Right renal pelvis (tissue), 4 donors: ENCODE measurements around the gene KRT6C. TPM values are rescaled to one million over a fixed set of nuclear protein-coding genes. Genes with fewer than 3 reads are reported as not detected.
"Not testable (repeated sequence)": the region's sequence is repeated elsewhere in the genome, so short reads cannot be mapped to it uniquely, and the experiment has no call there.

Experiments
- DNase-seq, 4 donors: peaks; one replicate each; pipeline ENCODE4 v3.0.0-alpha.2; 2013; ENCODE audit warnings: low read depth in 4 of 4, low spot score in 3 of 4, missing footprints in 1 of 4
- polyA plus RNA-seq, 4 donors: library from polyadenylated mRNA; unstranded; fragments of 120-200 nt; gene quantifications; one replicate each; pipeline ENCODE4 v1.2.1, GENCODE V29; 2013; ENCODE audit not compliant: insufficient read length in 4 of 4

Gene KRT6C
- polyA plus RNA-seq, 4 donors = not detected

DNA sequence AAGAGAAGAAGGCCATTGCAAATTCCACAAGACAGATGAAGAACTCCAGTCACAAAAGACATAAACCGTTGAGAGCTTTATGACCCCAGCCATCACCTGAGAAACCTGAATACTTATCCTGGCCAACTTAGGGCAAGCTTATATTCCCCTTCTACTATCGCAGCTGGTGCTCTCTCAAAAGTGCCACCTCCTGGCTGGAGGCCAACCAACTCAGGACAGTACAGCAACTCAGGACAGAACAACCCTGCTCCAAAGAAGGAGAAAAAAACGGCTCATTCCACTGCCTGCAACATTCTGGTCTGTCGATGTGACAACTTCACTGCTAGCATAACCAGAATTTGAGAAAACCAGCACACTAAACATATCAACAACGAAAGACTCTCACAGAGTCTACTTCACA, 11.9 kb downstream of the KRT6C start:
- no peak for DNase-seq

GRCh38 chr12:52458861-52459260, 14.7 kb downstream of the KRT6C start:
- DNase-seq = no peak

GRCh38 chr12:52455821-52456220, 17.8 kb downstream of the KRT6C start:
- DNase-seq = no peak

DNA sequence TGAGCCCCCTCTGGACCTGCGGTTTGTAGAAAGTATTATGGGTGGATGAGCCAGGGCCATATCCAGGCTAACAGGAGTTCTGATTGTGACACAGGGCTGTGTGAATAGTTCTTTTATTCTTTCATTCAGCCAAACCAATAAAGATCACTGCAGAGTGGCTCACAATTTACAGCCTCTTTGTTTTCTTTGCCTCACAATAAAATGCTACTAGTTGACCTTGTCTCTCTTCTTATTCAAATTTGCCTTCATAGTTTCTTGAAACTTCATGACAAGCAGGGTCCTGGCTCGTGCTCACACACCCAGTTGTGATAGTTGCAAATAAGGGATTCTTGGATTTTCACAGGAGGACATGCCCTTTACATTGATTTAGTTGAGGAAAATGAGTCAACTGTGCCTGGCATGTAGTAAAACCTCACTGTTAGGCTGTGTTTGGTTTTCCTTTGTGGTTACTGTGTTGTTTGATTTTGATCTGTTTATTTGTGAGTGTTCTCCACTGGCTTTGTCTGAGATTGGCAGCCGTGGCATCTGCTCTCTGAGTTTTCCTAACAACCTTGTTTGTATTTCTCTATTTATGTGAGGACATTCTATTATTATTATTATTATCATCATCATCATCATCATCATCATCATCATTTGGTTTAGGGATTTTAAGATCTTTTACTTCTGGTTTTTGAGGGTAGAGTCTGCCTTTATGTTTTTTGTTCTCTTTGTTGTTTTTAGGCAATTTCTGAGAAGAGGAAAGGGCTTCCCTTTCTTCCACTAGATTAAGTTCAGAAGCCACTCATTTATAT, 19.0 kb downstream of the KRT6C start:
- DNase-seq = no peak

GRCh38 chr12:52452101-52452500, 21.5 kb downstream of the KRT6C start, which contains the start of gene KRT6B:
Gene KRT6B (minus strand): TSS chr12:52452146. CDS start chr12:52452078, 68 bp downstream.
- no peak for DNase-seq

- DNase-seq = no peak
Observed at GRCh38 chr12:52448228-52448627, 25.4 kb downstream of the KRT6C start.

DNA sequence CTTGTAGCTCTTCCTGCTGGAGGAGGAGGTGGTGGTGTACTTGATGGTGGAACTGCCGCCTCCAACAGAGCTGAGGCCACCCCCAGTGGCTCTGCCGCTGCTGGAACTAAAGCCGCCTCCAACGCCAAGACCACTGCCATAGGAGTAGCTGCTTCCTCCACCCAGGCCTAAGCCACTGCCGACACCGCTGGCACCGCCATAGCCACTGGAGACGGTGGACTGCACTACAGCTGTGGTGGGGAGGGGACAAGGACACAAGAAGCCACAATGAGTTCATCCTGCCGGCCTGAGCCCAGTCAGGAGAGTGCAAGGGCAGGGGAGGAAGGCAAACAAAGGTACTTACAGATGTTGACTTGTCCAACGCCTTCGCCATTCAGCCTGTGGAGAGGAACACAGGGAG, 26.4 kb downstream of the KRT6C start:
- not testable (repeated sequence) for DNase-seq

DNA sequence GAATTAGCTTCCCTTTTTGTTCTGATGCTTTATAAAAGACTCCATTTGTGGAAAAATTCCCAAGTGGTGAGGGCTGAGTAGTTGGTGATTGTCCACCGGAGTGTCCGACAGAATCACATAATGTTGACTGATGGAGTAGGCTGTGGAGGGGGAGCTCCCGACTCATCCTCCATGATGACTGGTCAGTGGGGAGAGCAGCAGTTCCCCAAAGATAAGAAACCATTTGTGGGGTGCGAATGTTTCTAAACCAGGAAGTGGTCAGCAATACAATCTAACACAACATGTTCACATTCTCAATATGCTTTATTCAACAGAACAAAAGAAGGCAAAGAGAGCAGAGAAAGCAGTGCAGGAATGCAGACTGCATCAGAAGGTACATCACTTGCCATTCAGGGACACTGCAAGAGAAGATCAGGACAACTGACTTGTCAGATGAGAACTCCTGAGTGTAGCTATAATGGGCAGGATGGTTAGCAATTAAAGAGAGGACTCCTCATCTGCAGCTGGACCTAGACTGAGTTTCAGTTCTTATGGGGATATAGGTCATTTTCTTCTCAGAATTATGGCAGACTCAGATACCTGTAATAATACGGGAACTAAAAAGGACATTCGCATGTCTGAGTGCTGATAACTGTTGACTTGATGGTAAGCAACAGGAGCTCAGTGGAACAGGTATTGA, 27.1 kb downstream of the KRT6C start:
- no peak for DNase-seq

GRCh38 chr12:52445876-52446275, 27.7 kb downstream of the KRT6C start:
- DNase-seq = no peak

DNA sequence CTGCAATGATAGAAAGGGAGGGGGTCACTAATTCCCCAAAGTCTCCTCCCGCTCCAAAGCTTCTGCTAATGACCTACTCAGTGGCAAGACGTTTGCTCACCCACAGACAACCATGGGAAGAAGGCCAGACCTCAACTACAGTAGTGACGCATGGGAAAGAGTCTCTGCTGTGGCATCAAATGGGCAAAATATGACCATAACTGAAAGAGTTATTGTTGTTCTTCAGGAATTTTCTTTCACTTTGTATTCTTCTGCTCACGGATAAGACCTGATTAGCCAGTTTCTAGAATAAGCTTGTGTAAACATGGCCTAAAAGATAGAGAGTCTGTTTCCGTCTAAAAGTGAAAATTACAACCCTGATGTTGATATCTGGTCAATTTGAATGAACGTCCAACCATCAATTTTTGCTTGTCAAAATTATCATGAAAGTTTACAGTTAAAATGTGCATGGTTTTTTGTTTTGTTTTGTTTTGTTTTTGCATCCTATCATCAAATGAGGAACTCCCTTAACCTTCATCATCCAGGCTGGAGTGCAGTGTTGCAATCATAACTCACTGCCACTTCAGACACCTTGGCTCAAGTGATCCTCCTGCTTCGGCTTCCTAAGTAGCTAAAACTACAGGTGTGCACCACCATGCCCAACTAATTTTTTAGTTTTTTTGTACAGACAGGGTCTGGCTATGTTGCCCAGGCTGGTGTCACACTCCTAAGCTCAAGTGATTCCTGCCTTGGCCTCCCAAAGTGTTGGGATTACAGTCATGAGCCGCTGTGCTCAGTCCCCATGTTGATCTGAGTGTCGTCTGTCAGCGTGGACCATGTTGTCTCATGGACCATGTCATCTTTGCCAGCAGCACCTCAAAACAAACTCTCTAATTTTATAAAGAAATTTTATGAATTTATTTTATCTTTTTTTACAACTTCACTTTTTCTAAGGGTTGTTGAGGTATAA, 28.7 kb downstream of the KRT6C start:
- DNase-seq = no peak

- DNase-seq = no peak
Observed at GRCh38 chr12:52443966-52444365, 29.6 kb downstream of the KRT6C start.

DNA sequence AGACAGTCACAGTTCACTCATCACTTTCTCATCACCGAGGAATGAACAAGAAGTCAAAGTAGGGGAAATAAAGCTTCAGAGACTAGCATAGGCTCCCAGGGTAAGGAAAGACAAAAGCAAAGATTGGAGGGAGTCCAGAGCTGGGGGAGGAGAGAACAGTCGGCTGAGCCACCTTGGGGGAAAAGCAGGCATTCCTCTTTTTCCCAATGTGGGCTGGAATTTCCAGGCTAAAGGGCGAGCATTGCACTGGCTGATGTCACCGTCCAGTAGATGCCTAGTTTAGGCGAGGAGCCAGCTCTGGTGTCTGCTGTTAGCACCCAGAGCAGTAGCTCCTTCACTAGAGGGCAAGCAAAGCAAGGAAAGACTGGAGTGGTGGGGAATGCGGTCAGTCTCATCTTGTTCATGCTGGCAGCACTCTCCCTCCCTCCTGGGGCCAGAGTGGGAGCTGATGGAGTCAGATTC, 31.0 kb downstream of the KRT6C start:
- DNase-seq = no peak

DNA sequence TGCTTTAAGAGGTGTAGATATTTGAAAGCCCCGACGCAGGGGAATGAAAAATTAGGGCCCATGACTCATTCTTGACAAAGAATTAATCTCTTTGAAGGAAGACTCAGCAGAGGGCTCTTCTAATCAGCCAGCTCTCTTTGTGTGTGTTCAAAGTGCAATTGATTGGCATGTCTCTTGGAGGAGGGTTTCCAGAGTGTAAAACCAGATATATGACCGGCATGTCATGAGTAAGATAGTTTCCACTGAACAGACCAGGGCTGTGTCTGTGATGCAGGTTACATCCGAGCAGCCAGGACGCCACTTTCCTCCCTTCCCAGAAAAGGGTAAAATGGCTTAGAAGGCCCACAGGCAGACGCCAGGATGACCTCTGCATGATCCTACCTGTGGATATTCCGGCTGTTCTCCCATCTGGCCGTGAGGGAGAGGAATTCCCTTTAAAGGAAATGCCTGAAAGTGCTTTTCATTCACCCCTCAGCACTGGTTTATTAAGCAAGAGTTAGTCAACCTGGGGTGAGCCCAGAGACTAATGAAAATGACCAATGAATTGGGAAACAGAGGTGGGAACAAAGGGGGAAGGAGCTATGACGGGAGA, 32.2 kb downstream of the KRT6C start:
- no peak for DNase-seq

DNA sequence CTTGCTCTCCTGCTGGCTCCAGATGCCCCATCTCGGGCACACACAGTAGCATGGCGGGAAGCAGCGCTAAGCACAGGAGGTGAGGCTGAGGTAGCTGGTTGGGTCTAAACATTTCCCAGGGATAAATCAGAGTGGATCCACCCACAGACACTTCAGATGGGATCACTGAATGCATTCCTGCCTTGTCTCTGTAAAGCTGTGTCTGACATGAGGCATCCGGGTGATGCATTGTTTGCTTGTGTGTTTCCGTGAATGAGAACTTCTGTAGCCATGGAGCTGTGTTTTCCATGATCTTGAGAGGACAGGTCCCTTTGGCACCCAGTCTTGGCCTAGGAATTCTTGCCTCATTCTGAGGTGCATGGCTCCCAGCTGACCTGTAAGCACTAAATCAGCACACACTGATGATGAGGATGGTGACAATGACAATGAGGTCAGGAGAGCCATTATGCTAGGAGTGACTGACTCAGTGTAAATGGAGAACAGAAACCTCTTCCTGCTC, 32.7 kb downstream of the KRT6C start:
- DNase-seq = no peak

GRCh38 chr12:52439845-52440244, 33.8 kb downstream of the KRT6C start:
- DNase-seq = no peak

GRCh38 chr12:52439420-52439819, 34.2 kb downstream of the KRT6C start:
- no peak for DNase-seq

DNA sequence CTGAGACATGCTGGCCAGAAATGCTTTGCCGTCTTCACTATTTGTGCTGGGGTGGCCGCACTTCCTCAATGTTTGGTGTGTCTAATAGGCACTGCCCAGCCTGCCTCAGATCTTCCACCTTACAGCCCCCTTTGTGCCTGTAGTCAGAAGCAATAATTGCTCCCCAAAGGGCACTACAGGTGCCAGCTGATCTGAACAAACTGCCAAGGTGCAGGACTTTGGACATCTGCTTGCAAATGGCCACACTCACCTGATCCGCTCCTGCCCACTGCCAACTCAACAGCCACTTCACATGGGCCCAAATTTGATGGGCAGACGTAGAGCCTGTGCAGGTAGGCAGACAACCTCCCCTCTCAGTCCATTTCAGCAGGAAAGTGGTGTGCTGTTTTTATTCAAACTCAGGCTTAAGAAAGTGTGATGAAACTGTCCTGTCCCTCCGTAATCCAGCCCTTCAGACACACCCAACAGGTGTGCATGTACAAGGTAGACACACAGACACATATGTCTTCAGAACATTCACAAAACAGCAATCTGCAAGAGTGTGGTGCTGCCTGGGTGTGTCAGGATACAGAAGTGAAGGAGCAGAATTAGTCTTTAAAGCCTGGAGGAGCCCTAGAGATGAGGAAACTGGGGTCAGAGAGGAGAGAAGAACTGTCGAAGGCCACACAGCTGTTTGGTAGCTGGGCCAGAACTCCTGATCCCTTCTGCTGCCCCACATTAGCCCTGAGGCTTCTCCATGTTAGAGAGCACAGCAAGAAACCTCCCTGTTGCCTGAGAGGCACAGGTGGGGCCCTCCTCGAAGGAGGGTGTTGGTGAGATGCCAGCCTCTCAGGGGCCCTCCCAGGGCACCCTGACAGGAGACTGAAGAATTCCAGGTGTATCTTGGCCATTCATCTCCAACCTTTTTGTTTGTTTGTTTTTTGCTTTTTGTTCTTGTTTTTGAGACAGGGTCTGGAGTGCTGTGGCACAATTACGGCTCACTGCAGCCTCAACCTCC, 35.0 kb downstream of the KRT6C start:
- DNase-seq = no peak

- no peak for DNase-seq
Observed at GRCh38 chr12:52437508-52437907, 36.1 kb downstream of the KRT6C start.

DNA sequence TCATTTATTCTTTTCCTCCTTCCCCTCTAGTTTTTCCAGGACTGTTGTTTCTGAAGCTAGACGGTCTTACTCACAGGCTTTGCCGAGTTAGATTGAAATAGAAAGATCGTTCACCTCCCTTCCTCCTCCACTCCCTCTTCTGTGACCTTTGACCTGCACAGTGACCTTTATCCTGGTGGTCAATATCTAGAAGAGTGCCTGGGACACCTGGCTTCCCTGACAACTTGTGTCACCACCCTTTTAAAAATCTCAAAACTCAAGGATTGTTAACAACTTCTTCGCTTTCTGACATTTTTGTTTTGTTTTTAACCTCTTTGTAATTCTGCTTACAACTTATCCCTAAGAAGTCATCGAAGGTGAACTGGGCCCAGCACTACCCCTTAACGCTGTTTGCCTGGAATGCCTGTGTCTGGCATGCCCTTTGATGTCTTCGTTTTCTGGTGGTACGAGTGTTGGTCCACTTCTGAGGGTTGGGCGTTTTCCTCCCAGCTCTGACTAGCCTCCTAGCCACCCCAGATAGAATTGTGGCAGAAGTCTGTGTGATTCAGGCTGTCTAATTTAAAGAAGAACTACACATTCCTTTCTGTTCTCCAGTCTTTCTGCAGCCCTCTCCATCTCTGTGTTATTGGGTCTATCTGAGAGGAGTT, 36.7 kb downstream of the KRT6C start:
- DNase-seq = no peak
